ENCODE results near the gene ARSA.
"Not testable (repeated sequence)": the region's sequence is repeated elsewhere in the genome, so short reads cannot be mapped to it uniquely, and the experiment has no call there.

GRCh38 chr22:50640296-50640695 is 12.3 kb upstream of the ARSA start:
- not testable (repeated sequence) for TF ChIP-seq CTCF (conservative IDR thresholded peaks at IDR 0.05; ENCODE audit: low read depth, low read length); EZH2 (IDR thresholded peaks at IDR 0.05; ENCODE audit: low read length, unreplicated experiment)
